Spleen (tissue), 11 donors: ENCODE measurements around the gene SETX. TPM values are rescaled to one million over a fixed set of nuclear protein-coding genes. Genes with fewer than 3 reads are reported as not detected.

Experiments
- DNase-seq: peaks from one replicate; pipeline ENCODE4 v3.0.0-alpha.2; 2020
- H3K27ac ChIP-seq, 8 donors: fragments of 200-600 bp; sonication (generic) in 7 of 8; 1 replicate in 4 of 8; 2 replicates in 4 of 8; pipeline versions ENCODE4 v1.5.0 to v1.8.0; 2016 to 2021; ENCODE audit warnings: inconsistent platforms in 4 of 8, mild to moderate bottlenecking in 4 of 8, moderate library complexity in 1 of 8
- H3K27me3 ChIP-seq, 7 donors: fragments of 200-600 bp; sonication (generic) in 6 of 7; replicated peaks in 1 of 7; 1 replicate in 4 of 7; 2 replicates in 3 of 7; pipeline versions ENCODE4 v1.5.0 to v1.8.0; 2016 to 2021; ENCODE audit warnings: inconsistent platforms in 3 of 7, mild to moderate bottlenecking in 1 of 7
- H3K36me3 ChIP-seq, 6 donors: fragments of 200-600 bp; sonication (generic) in 5 of 6; 1 replicate in 4 of 6; 2 replicates in 2 of 6; pipeline versions ENCODE4 v1.5.0 to v1.8.0; 2016 to 2021; ENCODE audit warnings: inconsistent platforms in 2 of 6
- H3K4me1 ChIP-seq, 6 donors: fragments of 200-600 bp; sonication (generic) in 5 of 6; 1 replicate in 3 of 6; 2 replicates in 3 of 6; pipeline versions ENCODE4 v1.5.0 to v1.8.0; 2016 to 2021; ENCODE audit warnings: inconsistent platforms in 3 of 6
- H3K4me3 ChIP-seq, 8 donors: fragments of 200-600 bp; sonication (generic) in 7 of 8; 1 replicate in 4 of 8; 2 replicates in 4 of 8; pipeline versions ENCODE4 v1.5.0 to v1.8.0; 2016 to 2021; ENCODE audit warnings: inconsistent platforms in 4 of 8, mild to moderate bottlenecking in 4 of 8, moderate library complexity in 2 of 8
- H3K9me3 ChIP-seq, 8 donors: fragments of 200-600 bp; sonication (generic) in 7 of 8; 1 replicate in 4 of 8; 2 replicates in 4 of 8; pipeline versions ENCODE4 v1.5.0 to v1.8.0; 2016 to 2021; ENCODE audit warnings: inconsistent platforms in 4 of 8
- CTCF ChIP-seq, 11 experiments: fragments of 200-600 bp in 7 of 11; fragments of 450-650 bp in 4 of 11; sonication (generic) in 4 of 11; IDR thresholded peaks in 8 of 11; conservative IDR thresholded peaks in 3 of 11; 1 replicate in 7 of 11; 2 replicates in 4 of 11; pipeline versions ENCODE4 v1.4.0 to v1.8.0; 2016 to 2021; ENCODE audit warnings: antibody characterized with exemption in 11 of 11, inconsistent platforms in 4 of 11, mild to moderate bottlenecking in 1 of 11
- POLR2A ChIP-seq, 3 donors: fragments of 450-650 bp; IDR thresholded peaks; one replicate each; pipeline ENCODE4 v1.5.1; 2017; ENCODE audit warnings: antibody characterized with exemption in 3 of 3, mild to moderate bottlenecking in 1 of 3
- POLR2AphosphoS5 ChIP-seq, 3 donors: sonication (generic); formaldehyde crosslinking; IDR thresholded peaks; one replicate each; pipeline ENCODE4 v1.5.1; 2017; ENCODE audit warnings: antibody characterized with exemption in 3 of 3
- WGBS, 5 donors: extraction: QIAGEN DNeasy Blood & Tissue Kit in 3 of 5; methylation state at CpG; one replicate each; pipeline versions ENCODE4 v1.1.5 to v1.1.7; 2013 to 2018; 5-methylcytosine and 5-hydroxymethylcytosine counted together
- intact Hi-C: fragments of 100-400 bp; cut with DNase I; formaldehyde crosslinking; loops from one replicate; pipeline ENCODE4 v1.15.0; 2023; ENCODE audit warnings: low total_unique reads
- polyA plus RNA-seq, 3 donors: library from polyadenylated mRNA; stranded (reverse); fragments of 200-250 nt; gene quantifications; one replicate each; pipeline ENCODE4 v1.2.1, GENCODE V29; 2013
- total RNA-seq, 7 donors: library from RNA; depleted of rRNA in 3 of 7; stranded (reverse); fragments of >200 nt in 3 of 7; fragmentation: NEBNext Ultra II Directional in 4 of 7; extraction: Animal tissue kit (Norgen Biotek cat#: 25700) in 4 of 7; gene quantifications; one replicate each; pipeline versions ENCODE4 v1.1.0 to v1.2.1, GENCODE V29; 2016 to 2021
- donor health status: healthy with polysubstance abuse.
- donor health status: DM: no; HTN: no; CAD: no; lungs with moderate emphysema.
- donor health status: DM: no; HTN: no; CAD: no.
- donor health status: Bipolar disorder and iron deficiency.
- donor health status: healthy.
- donor health status: DM: no; HTN: no; CAD: no.
- donor health status: DM: yes; HTN: yes; CAD: no.

The SETX gene
- total and polyA plus RNA-seq, 10 donors, result 27.0 to 154 (median 104) TPM

- Histone ChIP-seq H3K9me3 (no peaks in the 10 kb centered on the region), H3K4me3 (no peak overlapping the region), H3K27ac (peak overlapping the region in 7 of 8 donors; percentile 37 to 86 (median 84)), H3K36me3 (no peaks in the 10 kb centered on the region), H3K4me1 (peaks cover 0 to 47% (median 10%) of the 10 kb centered on the region in 6 donors), H3K27me3 (peaks cover 0 to 25% (median 0%) of the 10 kb centered on the region in 7 donors)
- TF ChIP-seq POLR2AphosphoS5 (IDR thresholded peaks at IDR 0.05) (peak in 1 of 3 donors; percentile 75), CTCF (IDR thresholded peaks at IDR 0.05 in 8 of 11, conservative IDR thresholded peaks at IDR 0.05 in 3 of 11) (no peak), POLR2A (IDR thresholded peaks at IDR 0.05) (no peak)
- intact Hi-C loops, result no loop called here
- peak; percentile 83 for DNase-seq
- WGBS, 5 donors, result 70 to 80% (median 78%) methylated on average over 10 of the region's 10 CpGs
These were observed 137.7 kb downstream of the SETX start for GRCh38 chr9:132216861-132217619.

- Histone ChIP-seq H3K9me3 (no peaks in the 10 kb centered on the region), H3K27me3 (peaks cover 0 to 27% (median 0%) of the 10 kb centered on the region in 7 donors), H3K27ac (no peak overlapping the region), H3K4me1 (peaks cover 0 to 32% (median 10%) of the 10 kb centered on the region in 6 donors), H3K36me3 (no peaks in the 10 kb centered on the region), H3K4me3 (no peak overlapping the region)
- WGBS, 5 donors, result 42 to 51% (median 49%) methylated on average over 14 to 18 of the region's 18 CpGs
- intact Hi-C loops, result no loop called here
- TF ChIP-seq POLR2AphosphoS5 (IDR thresholded peaks at IDR 0.05) (no peak), CTCF (IDR thresholded peaks at IDR 0.05 in 8 of 11, conservative IDR thresholded peaks at IDR 0.05 in 3 of 11) (no peak), POLR2A (IDR thresholded peaks at IDR 0.05) (no peak)
- DNase-seq, result no peak
These were observed 140.7 kb downstream of the SETX start for GRCh38 chr9:132214027-132214622.

GRCh38 chr9:132211570-132211969 lies 143.2 kb downstream of the SETX start:
- intact Hi-C loops, result no loop called here
- DNase-seq, result no peak
- H3K27me3 ChIP-seq, result peaks cover 0 to 36% (median 0%) of the 10 kb centered on the region in 7 donors
- WGBS, 5 donors, result 84 to 94% (median 87%) methylated on average over 7 of the region's 7 CpGs
- no peak overlapping the region for H3K27ac ChIP-seq
- H3K36me3 ChIP-seq, result no peaks in the 10 kb centered on the region
- H3K4me1 ChIP-seq, result peaks cover 0 to 8% (median 0%) of the 10 kb centered on the region in 6 donors
- no peaks in the 10 kb centered on the region for H3K9me3 ChIP-seq
- no peak for TF ChIP-seq POLR2AphosphoS5 (IDR thresholded peaks at IDR 0.05)
- no peak overlapping the region for H3K4me3 ChIP-seq

Other genes with a start within 250 kb of the SETX start
- gene NTNG2, start 192.9 kb downstream of the SETX start, total RNA-seq, result 10 to 100 TPM in 4 of 7 donors, 1 to 10 TPM in 3; 3.1 to 22.4 (median 13.7) TPM
- gene NTNG2, start 192.9 kb downstream of the SETX start, polyA plus RNA-seq, result 1 to 10 TPM in 1 of 3 donors, under 1 TPM in 2; 0.44 to 2.8 (median 0.96) TPM
- 10 to 100 TPM; 12.1 to 18.5 (median 14.6) TPM for gene TTF1, start 51.9 kb upstream of the SETX start, total RNA-seq
- gene TTF1, start 51.9 kb upstream of the SETX start, polyA plus RNA-seq, result 10 to 100 TPM; 18.7 to 24.2 (median 19.0) TPM
- gene CFAP77, start 55.2 kb upstream of the SETX start, total RNA-seq, result not detected
- under 1 TPM in 1 of 3 donors, not detected in 2; 0.06 TPM for gene CFAP77, start 55.2 kb upstream of the SETX start, polyA plus RNA-seq
- gene BARHL1, start 227.6 kb upstream of the SETX start, total RNA-seq, result not detected
- gene BARHL1, start 227.6 kb upstream of the SETX start, polyA plus RNA-seq, result not detected